Lower lobe of right lung (tissue), 2 donors: ENCODE measurements around the gene ABCF3. TPM values are rescaled to one million over a fixed set of nuclear protein-coding genes. Genes with fewer than 3 reads are reported as not detected.

Source experiments
- ATAC-seq, 2 donors: fragments of 200-7000 bp; cut with Tn5 transposase; one replicate each; pipeline ENCODE4 v1.9.1; 2020 to 2022; ENCODE audit warnings: mild to moderate bottlenecking in 2 of 2, moderate library complexity in 2 of 2
- DNase-seq: peaks from one replicate; pipeline ENCODE4 v3.0.0-alpha.2; 2020
- H3K27ac ChIP-seq: fragments of 200-600 bp; one replicate; pipeline ENCODE4 v1.8.0; 2022
- H3K27me3 ChIP-seq: fragments of 200-600 bp; one replicate; pipeline ENCODE4 v1.8.0; 2022; ENCODE audit warnings: low read depth
- H3K36me3 ChIP-seq: fragments of 200-600 bp; one replicate; pipeline ENCODE4 v1.8.0; 2022; ENCODE audit warnings: mild to moderate bottlenecking
- H3K4me1 ChIP-seq: fragments of 200-600 bp; one replicate; pipeline ENCODE4 v1.8.0; 2022
- H3K4me3 ChIP-seq: fragments of 200-600 bp; one replicate; pipeline ENCODE4 v1.8.0; 2022; ENCODE audit warnings: mild to moderate bottlenecking
- H3K9me3 ChIP-seq: fragments of 200-600 bp; one replicate; pipeline ENCODE4 v1.8.0; 2022
- intact Hi-C: fragments of 100-400 bp; cut with DNase I; formaldehyde crosslinking; loops from one replicate; pipeline ENCODE4 v1.11.0; 2022
- total RNA-seq: library from RNA; stranded (reverse); fragmentation: NEBNext Ultra II Directional; extraction: Animal tissue kit (Norgen Biotek cat#: 25700); gene quantifications from one replicate; pipeline ENCODE4 v1.2.1, GENCODE V29; 2021
- TF ChIP-seq, protein P1 (sequence below): fragments of 200-600 bp; IDR thresholded peaks from one replicate; pipeline ENCODE4 v1.8.0; 2022; ENCODE audit warnings: antibody characterized with exemption, mild to moderate bottlenecking
- donor health status: DM: no; HTN: yes; CAD: no; lungs with severe emphysema.

Gene ABCF3
- total RNA-seq, 1 donor from 2014 or later: 60.7 TPM

DNA sequence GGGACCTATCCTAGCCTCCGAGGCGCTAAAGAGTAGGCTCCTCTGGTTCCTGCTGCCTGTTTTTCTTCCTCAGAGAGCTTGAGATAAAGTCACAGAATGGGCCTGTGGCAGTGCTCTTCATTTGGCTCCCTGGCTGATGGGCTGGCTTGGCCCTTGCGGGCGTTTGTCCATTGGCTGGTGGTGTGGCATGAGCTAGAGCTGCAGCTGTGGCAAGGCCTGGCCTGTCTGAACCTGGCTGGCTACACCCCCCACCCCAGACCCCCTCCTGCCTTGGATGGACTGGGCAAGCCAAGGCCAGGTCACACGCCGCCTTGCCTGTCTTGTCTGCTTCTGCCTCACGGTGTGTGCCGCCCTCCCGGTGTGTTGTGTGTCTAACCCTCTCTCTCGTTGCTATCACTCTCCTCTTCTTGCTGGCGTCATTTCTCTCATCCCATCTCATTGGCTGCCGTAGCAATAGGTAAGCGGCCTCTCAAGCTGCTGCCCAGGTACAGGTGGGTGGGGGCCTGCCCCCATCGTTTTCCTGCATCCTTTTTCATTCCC is 8.2 kb upstream of the ABCF3 start:
- H3K4me1 ChIP-seq: peaks cover 36% of the 10 kb centered on the region
- DNase-seq: no peak
- TF ChIP-seq, protein P1, sequence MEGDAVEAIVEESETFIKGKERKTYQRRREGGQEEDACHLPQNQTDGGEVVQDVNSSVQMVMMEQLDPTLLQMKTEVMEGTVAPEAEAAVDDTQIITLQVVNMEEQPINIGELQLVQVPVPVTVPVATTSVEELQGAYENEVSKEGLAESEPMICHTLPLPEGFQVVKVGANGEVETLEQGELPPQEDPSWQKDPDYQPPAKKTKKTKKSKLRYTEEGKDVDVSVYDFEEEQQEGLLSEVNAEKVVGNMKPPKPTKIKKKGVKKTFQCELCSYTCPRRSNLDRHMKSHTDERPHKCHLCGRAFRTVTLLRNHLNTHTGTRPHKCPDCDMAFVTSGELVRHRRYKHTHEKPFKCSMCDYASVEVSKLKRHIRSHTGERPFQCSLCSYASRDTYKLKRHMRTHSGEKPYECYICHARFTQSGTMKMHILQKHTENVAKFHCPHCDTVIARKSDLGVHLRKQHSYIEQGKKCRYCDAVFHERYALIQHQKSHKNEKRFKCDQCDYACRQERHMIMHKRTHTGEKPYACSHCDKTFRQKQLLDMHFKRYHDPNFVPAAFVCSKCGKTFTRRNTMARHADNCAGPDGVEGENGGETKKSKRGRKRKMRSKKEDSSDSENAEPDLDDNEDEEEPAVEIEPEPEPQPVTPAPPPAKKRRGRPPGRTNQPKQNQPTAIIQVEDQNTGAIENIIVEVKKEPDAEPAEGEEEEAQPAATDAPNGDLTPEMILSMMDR: no peak
- no peaks in the 10 kb centered on the region for H3K27me3 ChIP-seq
- no peak overlapping the region for H3K4me3 ChIP-seq
- ATAC-seq: no peak
- intact Hi-C loops: no loop called here
- peaks cover 63% of the 10 kb centered on the region for H3K36me3 ChIP-seq
- no peak overlapping the region for H3K27ac ChIP-seq
- H3K9me3 ChIP-seq: no peaks in the 10 kb centered on the region

DNA sequence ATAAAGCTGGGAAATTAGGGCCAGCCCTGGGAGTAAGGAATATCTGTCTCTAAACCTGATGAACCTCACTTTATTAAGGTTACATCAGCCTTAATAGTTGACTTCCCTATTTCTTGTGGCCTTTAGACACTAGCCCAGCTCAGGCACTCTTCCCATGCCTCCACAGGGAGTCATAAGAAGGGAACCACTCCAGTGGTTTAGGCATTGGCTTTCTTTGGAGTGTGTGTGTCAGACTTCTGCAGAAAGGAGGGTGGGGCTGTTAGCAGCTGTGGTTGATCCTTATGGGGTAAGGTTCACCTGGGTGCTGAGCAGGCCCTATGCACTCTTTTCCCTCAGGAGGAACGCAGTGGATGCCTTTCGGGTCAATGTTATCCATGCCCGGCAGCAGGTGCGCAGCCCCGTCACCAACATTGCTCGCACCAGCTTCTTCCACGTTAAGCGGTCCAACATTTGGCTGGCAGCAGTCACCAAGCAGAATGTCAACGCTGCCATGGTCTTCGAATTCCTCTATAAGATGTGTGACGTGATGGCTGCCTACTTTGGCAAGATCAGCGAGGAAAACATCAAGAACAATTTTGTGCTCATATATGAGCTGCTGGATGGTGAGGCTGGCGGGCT is 7.4 kb upstream of the ABCF3 start:
- peaks cover 68% of the 10 kb centered on the region for H3K36me3 ChIP-seq
- no peak overlapping the region for H3K27ac ChIP-seq
- no peak for DNase-seq
- no peaks in the 10 kb centered on the region for H3K27me3 ChIP-seq
- intact Hi-C loops: no loop called here
- no peak overlapping the region for H3K4me3 ChIP-seq
- TF ChIP-seq, protein P1: no peak
- peaks cover 36% of the 10 kb centered on the region for H3K4me1 ChIP-seq
- no peaks in the 10 kb centered on the region for H3K9me3 ChIP-seq
- ATAC-seq: no peak

DNA sequence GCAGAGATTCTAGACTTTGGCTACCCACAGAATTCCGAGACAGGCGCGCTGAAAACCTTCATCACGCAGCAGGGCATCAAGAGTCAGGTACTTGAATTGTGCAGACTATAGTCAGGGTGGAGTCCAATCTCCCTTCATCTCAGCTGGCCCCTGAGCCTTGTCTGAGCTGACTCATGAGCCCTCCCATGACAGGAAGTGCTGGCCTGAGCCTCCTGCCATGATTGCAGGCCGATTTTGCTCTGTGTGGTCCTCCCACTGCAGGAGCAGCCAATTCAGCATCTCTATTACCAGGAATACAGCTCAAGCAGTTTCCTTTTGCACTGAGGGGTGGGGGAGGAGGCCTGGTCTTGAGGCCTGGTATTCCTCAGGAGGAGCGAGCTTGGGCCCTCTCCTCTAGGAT is 5.8 kb upstream of the ABCF3 start:
- Histone ChIP-seq H3K4me3 (no peak overlapping the region), H3K9me3 (no peaks in the 10 kb centered on the region), H3K36me3 (peaks cover 76% of the 10 kb centered on the region), H3K27ac (no peak overlapping the region), H3K27me3 (no peaks in the 10 kb centered on the region), H3K4me1 (peaks cover 34% of the 10 kb centered on the region)
- no peak for DNase-seq
- ATAC-seq: no peak
- TF ChIP-seq, protein P1: no peak
- intact Hi-C loops: no loop called here

DNA sequence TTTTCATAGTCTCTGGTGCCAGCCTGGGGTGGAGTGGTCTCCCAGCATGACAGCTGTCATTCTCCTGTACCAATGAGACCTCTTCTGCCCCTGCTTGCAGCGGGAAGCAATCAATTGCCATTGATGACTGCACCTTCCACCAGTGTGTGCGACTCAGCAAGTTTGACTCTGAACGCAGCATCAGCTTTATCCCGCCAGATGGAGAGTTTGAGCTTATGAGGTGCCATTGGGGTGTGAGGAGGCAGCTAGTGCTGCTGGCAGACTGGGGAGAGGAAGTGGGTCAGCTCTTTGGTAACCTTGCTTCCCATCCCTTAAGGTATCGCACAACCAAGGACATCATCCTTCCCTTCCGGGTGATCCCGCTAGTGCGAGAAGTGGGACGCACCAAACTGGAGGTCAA is 4.4 kb upstream of the ABCF3 start:
- peaks cover 26% of the 10 kb centered on the region for H3K4me1 ChIP-seq
- H3K9me3 ChIP-seq: no peaks in the 10 kb centered on the region
- no peaks in the 10 kb centered on the region for H3K27me3 ChIP-seq
- no peak for DNase-seq
- no peak for ATAC-seq
- H3K27ac ChIP-seq: no peak overlapping the region
- H3K36me3 ChIP-seq: peaks cover 76% of the 10 kb centered on the region
- TF ChIP-seq, protein P1: no peak
- no peak overlapping the region for H3K4me3 ChIP-seq
- intact Hi-C loops: no loop called here

DNA sequence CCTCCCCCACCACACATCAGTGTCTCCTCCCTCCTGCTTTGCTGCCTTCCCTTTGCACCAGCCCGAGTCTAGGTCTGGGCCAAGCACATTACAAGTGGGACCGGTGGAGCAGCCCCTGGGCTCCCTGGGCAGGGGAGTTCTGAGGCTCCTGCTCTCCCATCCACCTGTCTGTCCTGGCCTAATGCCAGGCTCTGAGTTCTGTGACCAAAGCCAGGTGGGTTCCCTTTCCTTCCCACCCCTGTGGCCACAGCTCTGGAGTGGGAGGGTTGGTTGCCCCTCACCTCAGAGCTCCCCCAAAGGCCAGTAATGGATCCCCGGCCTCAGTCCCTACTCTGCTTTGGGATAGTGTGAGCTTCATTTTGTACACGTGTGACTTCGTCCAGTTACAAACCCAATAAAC is 2.3 kb upstream of the ABCF3 start:
- Histone ChIP-seq H3K36me3 (peaks cover 66% of the 10 kb centered on the region), H3K27me3 (no peaks in the 10 kb centered on the region), H3K4me3 (no peak overlapping the region), H3K9me3 (no peaks in the 10 kb centered on the region), H3K4me1 (peaks cover 25% of the 10 kb centered on the region), H3K27ac (no peak overlapping the region)
- no peak for ATAC-seq
- intact Hi-C loops: no loop called here
- DNase-seq: no peak
- TF ChIP-seq, protein P1: no peak
